ENCODE measurements around the gene GLIS1.
"Not testable (repeated sequence)": the region's sequence is repeated elsewhere in the genome, so short reads cannot be mapped to it uniquely, and the experiment has no call there.

GRCh38 chr1:53760497-53760896 lies 21.5 kb upstream of the GLIS1 start:
- TF ChIP-seq, protein P1, sequence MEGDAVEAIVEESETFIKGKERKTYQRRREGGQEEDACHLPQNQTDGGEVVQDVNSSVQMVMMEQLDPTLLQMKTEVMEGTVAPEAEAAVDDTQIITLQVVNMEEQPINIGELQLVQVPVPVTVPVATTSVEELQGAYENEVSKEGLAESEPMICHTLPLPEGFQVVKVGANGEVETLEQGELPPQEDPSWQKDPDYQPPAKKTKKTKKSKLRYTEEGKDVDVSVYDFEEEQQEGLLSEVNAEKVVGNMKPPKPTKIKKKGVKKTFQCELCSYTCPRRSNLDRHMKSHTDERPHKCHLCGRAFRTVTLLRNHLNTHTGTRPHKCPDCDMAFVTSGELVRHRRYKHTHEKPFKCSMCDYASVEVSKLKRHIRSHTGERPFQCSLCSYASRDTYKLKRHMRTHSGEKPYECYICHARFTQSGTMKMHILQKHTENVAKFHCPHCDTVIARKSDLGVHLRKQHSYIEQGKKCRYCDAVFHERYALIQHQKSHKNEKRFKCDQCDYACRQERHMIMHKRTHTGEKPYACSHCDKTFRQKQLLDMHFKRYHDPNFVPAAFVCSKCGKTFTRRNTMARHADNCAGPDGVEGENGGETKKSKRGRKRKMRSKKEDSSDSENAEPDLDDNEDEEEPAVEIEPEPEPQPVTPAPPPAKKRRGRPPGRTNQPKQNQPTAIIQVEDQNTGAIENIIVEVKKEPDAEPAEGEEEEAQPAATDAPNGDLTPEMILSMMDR (conservative IDR thresholded peaks at IDR 0.05; ENCODE audit: low read depth, low read length) = not testable (repeated sequence)
- TF ChIP-seq EZH2 (IDR thresholded peaks at IDR 0.05; ENCODE audit: borderline replicate concordance, low read depth, low read length, poor library complexity, severe bottlenecking) = not testable (repeated sequence)

All from A673 (cell line).